Sigmoid colon (tissue), 4 donors: ENCODE results near the gene NES.

Experiments used
- CTCF ChIP-seq, 4 experiments: fragments of 450-650 bp in 3 of 4; fragments of 200-600 bp in 1 of 4; IDR thresholded peaks; one replicate each; pipeline ENCODE4 v1.5.1; 2016 to 2019; ENCODE audit warnings: antibody characterized with exemption in 4 of 4, mild to moderate bottlenecking in 3 of 4, moderate library complexity in 2 of 4
- POLR2A ChIP-seq, 2 donors: fragments of 450-650 bp; IDR thresholded peaks; one replicate each; pipeline ENCODE4 v1.6.1; 2016; ENCODE audit warnings: antibody characterized with exemption in 2 of 2, mild to moderate bottlenecking in 2 of 2, moderate library complexity in 2 of 2
- POLR2AphosphoS5 ChIP-seq, 4 donors: sonication (generic); formaldehyde crosslinking; IDR thresholded peaks; one replicate each; pipeline ENCODE4 v1.6.1; 2017; ENCODE audit warnings: antibody characterized with exemption in 4 of 4

GRCh38 chr1:156700736-156701531 is 23.7 kb upstream of the NES start:
- TF ChIP-seq POLR2AphosphoS5 (IDR thresholded peaks at IDR 0.05) (no peak), CTCF (IDR thresholded peaks at IDR 0.05) (no peak), POLR2A (IDR thresholded peaks at IDR 0.05) (no peak)
